ENCODE data around the gene IL1RL2. TPM values are rescaled to one million over a fixed set of nuclear protein-coding genes. Genes with fewer than 3 reads are reported as not detected.

The IL1RL2 gene
- total and polyA plus RNA-seq, 4 donors: 0.35 to 1.3 (median 0.82) TPM

GRCh38 chr2:102238039-102238756 lies 51.4 kb downstream of the IL1RL2 start:
- DNase-seq: no peak
- Histone ChIP-seq H3K4me3 (no peak overlapping the region), H3K4me1 (ENCODE audit: control insufficient read depth in 5 of 5, insufficient read depth in 5 of 5, low read length in 5 of 5) (peaks cover 0 to 9% (median 7%) of the 10 kb centered on the region in 5 donors), H3K27ac (ENCODE audit: low read depth in 1 of 2, low read length in 1 of 2) (peak overlapping the region in 1 of 2 donors; percentile 65), H3K27me3 (ENCODE audit: control insufficient read depth in 3 of 3, insufficient read depth in 3 of 3, low read length in 2 of 3) (no peaks in the 10 kb centered on the region), H3K9me3 (ENCODE audit: control insufficient read depth in 4 of 4, insufficient read depth in 3 of 4, low read length in 3 of 4) (no peaks in the 10 kb centered on the region), H3K9ac (ENCODE audit: insufficient read depth in 1 of 2, low read length in 2 of 2) (no peak overlapping the region), H3K36me3 (ENCODE audit: control insufficient read depth in 4 of 4, insufficient read depth in 4 of 4, low read length in 4 of 4) (no peaks in the 10 kb centered on the region)
- WGBS, 2 donors: 64 to 68% methylated on average over 10 of the region's 10 CpGs
- TF ChIP-seq CTCF (IDR thresholded peaks at IDR 0.05; ENCODE audit: control extremely low read depth, extremely low read depth): no peak
- ATAC-seq (ENCODE audit: insufficient read depth, low FRiP score): no peak

GRCh38 chr2:102238778-102239177 lies 52.0 kb downstream of the IL1RL2 start:
- H3K4me3 ChIP-seq: no peak overlapping the region
- no peaks in the 10 kb centered on the region for H3K9me3 ChIP-seq (ENCODE audit: control insufficient read depth in 4 of 4, insufficient read depth in 3 of 4, low read length in 3 of 4)
- DNase-seq: no peak
- no peaks in the 10 kb centered on the region for H3K36me3 ChIP-seq (ENCODE audit: control insufficient read depth in 4 of 4, insufficient read depth in 4 of 4, low read length in 4 of 4)
- no peak overlapping the region for H3K9ac ChIP-seq (ENCODE audit: insufficient read depth in 1 of 2, low read length in 2 of 2)
- peak overlapping the region in 1 of 2 donors; percentile 65 for H3K27ac ChIP-seq (ENCODE audit: low read depth in 1 of 2, low read length in 1 of 2)
- ATAC-seq (ENCODE audit: insufficient read depth, low FRiP score): no peak
- 97 to 100% methylated on average over 2 of the region's 2 CpGs for WGBS, 2 donors
- H3K4me1 ChIP-seq (ENCODE audit: control insufficient read depth in 5 of 5, insufficient read depth in 5 of 5, low read length in 5 of 5): peaks cover 0 to 9% (median 7%) of the 10 kb centered on the region in 5 donors
- no peaks in the 10 kb centered on the region for H3K27me3 ChIP-seq (ENCODE audit: control insufficient read depth in 3 of 3, insufficient read depth in 3 of 3, low read length in 2 of 3)
- no peak for TF ChIP-seq CTCF (IDR thresholded peaks at IDR 0.05; ENCODE audit: control extremely low read depth, extremely low read depth)

- Histone ChIP-seq H3K4me1 (ENCODE audit: control insufficient read depth in 5 of 5, insufficient read depth in 5 of 5, low read length in 5 of 5) (peaks cover 0 to 9% (median 7%) of the 10 kb centered on the region in 5 donors), H3K9me3 (ENCODE audit: control insufficient read depth in 4 of 4, insufficient read depth in 3 of 4, low read length in 3 of 4) (no peaks in the 10 kb centered on the region)
These were observed 52.5 kb downstream of the IL1RL2 start for GRCh38 chr2:102239344-102239743.

More at GRCh38 chr2:102239344-102239743, 52.5 kb downstream of the IL1RL2 start:
- Histone ChIP-seq H3K36me3 (ENCODE audit: control insufficient read depth in 4 of 4, insufficient read depth in 4 of 4, low read length in 4 of 4) (no peaks in the 10 kb centered on the region), H3K27ac (ENCODE audit: low read depth in 1 of 2, low read length in 1 of 2) (peak overlapping the region in 1 of 2 donors; percentile 65), H3K27me3 (ENCODE audit: control insufficient read depth in 3 of 3, insufficient read depth in 3 of 3, low read length in 2 of 3) (no peaks in the 10 kb centered on the region), H3K4me3 (no peak overlapping the region), H3K9ac (ENCODE audit: insufficient read depth in 1 of 2, low read length in 2 of 2) (no peak overlapping the region)
- TF ChIP-seq CTCF (IDR thresholded peaks at IDR 0.05; ENCODE audit: control extremely low read depth, extremely low read depth): no peak
- DNase-seq (no peak), ATAC-seq (ENCODE audit: insufficient read depth, low FRiP score) (no peak)
- WGBS, 2 donors: 96 to 97% methylated on average over 7 of the region's 7 CpGs
